ENCODE results near the gene SDF2. TPM values are rescaled to one million over a fixed set of nuclear protein-coding genes. Genes with fewer than 3 reads are reported as not detected.

The SDF2 gene
- total and polyA plus RNA-seq, 10 of the 15 experiments (the other 5 are each of a cell fraction or from before 2014, with no cell fraction given), result 29.8 to 81.0 (median 41.5) TPM

GRCh38 chr17:28598799-28599310, 62.9 kb downstream of the SDF2 start, which contains the start of gene SPAG5 (continued):
- TF ChIP-seq, protein P1, sequence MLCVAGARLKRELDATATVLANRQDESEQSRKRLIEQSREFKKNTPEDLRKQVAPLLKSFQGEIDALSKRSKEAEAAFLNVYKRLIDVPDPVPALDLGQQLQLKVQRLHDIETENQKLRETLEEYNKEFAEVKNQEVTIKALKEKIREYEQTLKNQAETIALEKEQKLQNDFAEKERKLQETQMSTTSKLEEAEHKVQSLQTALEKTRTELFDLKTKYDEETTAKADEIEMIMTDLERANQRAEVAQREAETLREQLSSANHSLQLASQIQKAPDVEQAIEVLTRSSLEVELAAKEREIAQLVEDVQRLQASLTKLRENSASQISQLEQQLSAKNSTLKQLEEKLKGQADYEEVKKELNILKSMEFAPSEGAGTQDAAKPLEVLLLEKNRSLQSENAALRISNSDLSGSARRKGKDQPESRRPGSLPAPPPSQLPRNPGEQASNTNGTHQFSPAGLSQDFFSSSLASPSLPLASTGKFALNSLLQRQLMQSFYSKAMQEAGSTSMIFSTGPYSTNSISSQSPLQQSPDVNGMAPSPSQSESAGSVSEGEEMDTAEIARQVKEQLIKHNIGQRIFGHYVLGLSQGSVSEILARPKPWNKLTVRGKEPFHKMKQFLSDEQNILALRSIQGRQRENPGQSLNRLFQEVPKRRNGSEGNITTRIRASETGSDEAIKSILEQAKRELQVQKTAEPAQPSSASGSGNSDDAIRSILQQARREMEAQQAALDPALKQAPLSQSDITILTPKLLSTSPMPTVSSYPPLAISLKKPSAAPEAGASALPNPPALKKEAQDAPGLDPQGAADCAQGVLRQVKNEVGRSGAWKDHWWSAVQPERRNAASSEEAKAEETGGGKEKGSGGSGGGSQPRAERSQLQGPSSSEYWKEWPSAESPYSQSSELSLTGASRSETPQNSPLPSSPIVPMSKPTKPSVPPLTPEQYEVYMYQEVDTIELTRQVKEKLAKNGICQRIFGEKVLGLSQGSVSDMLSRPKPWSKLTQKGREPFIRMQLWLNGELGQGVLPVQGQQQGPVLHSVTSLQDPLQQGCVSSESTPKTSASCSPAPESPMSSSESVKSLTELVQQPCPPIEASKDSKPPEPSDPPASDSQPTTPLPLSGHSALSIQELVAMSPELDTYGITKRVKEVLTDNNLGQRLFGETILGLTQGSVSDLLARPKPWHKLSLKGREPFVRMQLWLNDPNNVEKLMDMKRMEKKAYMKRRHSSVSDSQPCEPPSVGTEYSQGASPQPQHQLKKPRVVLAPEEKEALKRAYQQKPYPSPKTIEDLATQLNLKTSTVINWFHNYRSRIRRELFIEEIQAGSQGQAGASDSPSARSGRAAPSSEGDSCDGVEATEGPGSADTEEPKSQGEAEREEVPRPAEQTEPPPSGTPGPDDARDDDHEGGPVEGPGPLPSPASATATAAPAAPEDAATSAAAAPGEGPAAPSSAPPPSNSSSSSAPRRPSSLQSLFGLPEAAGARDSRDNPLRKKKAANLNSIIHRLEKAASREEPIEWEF (IDR thresholded peaks at IDR 0.05; ENCODE audit: insufficient replicate concordance, low read depth, low read length), result no peak
- TF ChIP-seq STAT1 (conservative IDR thresholded peaks at IDR 0.05) (no peak), MEF2A (IDR thresholded peaks at IDR 0.05; ENCODE audit: insufficient read depth, low read depth, low read length) (0 out of 2 replicates have a peak, but pooled peaks have one; percentile 3), SPI1 (IDR thresholded peaks at IDR 0.05; ENCODE audit: borderline replicate concordance, insufficient read depth, low read depth, low read length) (no peak), DPF2 (IDR thresholded peaks at IDR 0.05) (peak; percentile 59; the same call in 1 of the 2 replicates), TCF3 (IDR thresholded peaks at IDR 0.05; ENCODE audit: borderline replicate concordance, insufficient read depth, low read depth, low read length) (0 out of 2 replicates have a peak, but pooled peaks have one; percentile 3), CHD1 (IDR thresholded peaks at IDR 0.05; ENCODE audit: low read depth, low read length) (no peak), SIN3A (IDR thresholded peaks at IDR 0.05; ENCODE audit: low read depth, low read length) (peak; percentile 95), SMARCA5 (IDR thresholded peaks at IDR 0.05) (no peak), SMAD5 (IDR thresholded peaks at IDR 0.05; ENCODE audit: low read depth) (peak; percentile 60; the same call in 1 of the 2 replicates), YBX1 (IDR thresholded peaks at IDR 0.05) (no peak), NFXL1 (IDR thresholded peaks at IDR 0.05; ENCODE audit: borderline replicate concordance) (no peak), SRF (IDR thresholded peaks at IDR 0.05; ENCODE audit: low read depth in 2 of 2, low read length in 2 of 2) (0 out of 4 replicates have a peak, but pooled peaks of 1 of the 2 experiments have one; percentile 3), HDAC2 (IDR thresholded peaks at IDR 0.05) (0 out of 2 replicates have a peak, but pooled peaks have one; percentile 84), NKRF (conservative IDR thresholded peaks at IDR 0.05) (peak; percentile 63), PAX5 (IDR thresholded peaks at IDR 0.05; ENCODE audit: borderline replicate concordance, low read depth, low read length) (0 out of 2 replicates have a peak, but pooled peaks have one; percentile 6)
- TF ChIP-seq, protein P2, sequence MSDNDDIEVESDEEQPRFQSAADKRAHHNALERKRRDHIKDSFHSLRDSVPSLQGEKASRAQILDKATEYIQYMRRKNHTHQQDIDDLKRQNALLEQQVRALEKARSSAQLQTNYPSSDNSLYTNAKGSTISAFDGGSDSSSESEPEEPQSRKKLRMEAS (IDR thresholded peaks at IDR 0.05; ENCODE audit: low read depth, low read length), result peak; percentile 57; the same call in 1 of the 2 replicates
- TF ChIP-seq, protein P3, sequence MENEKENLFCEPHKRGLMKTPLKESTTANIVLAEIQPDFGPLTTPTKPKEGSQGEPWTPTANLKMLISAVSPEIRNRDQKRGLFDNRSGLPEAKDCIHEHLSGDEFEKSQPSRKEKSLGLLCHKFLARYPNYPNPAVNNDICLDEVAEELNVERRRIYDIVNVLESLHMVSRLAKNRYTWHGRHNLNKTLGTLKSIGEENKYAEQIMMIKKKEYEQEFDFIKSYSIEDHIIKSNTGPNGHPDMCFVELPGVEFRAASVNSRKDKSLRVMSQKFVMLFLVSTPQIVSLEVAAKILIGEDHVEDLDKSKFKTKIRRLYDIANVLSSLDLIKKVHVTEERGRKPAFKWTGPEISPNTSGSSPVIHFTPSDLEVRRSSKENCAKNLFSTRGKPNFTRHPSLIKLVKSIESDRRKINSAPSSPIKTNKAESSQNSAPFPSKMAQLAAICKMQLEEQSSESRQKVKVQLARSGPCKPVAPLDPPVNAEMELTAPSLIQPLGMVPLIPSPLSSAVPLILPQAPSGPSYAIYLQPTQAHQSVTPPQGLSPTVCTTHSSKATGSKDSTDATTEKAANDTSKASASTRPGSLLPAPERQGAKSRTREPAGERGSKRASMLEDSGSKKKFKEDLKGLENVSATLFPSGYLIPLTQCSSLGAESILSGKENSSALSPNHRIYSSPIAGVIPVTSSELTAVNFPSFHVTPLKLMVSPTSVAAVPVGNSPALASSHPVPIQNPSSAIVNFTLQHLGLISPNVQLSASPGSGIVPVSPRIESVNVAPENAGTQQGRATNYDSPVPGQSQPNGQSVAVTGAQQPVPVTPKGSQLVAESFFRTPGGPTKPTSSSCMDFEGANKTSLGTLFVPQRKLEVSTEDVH (IDR thresholded peaks at IDR 0.05; ENCODE audit: low read depth, partially characterized antibody), result no peak

Data from GM12878 (cell line).